ENCODE results near the gene RAB25. TPM values are rescaled to one million over a fixed set of nuclear protein-coding genes. Genes with fewer than 3 reads are reported as not detected.

RAB25 gene
- total RNA-seq, 1 donor from 2014 or later: not detected

- no peak overlapping the region for H3K27ac Mint-ChIP-seq (ENCODE audit: unreplicated experiment)
- TF ChIP-seq CTCF (IDR thresholded peaks at IDR 0.05; ENCODE audit: partially characterized antibody, unreplicated experiment): no peak
- no peaks in the 10 kb centered on the region for H3K36me3 Mint-ChIP-seq (ENCODE audit: unreplicated experiment)
- H3K4me3 Mint-ChIP-seq (ENCODE audit: unreplicated experiment): no peak overlapping the region
- H3K4me1 Mint-ChIP-seq (ENCODE audit: low read depth, unreplicated experiment): peaks cover 10% of the 10 kb centered on the region
- H3K9me3 Mint-ChIP-seq (ENCODE audit: unreplicated experiment): peaks cover 6% of the 10 kb centered on the region
- peaks cover 7% of the 10 kb centered on the region for H3K27me3 Mint-ChIP-seq (ENCODE audit: unreplicated experiment)
- no peak for DNase-seq
Observed at GRCh38 chr1:156111355-156111962, 50.5 kb downstream of the RAB25 start.

GRCh38 chr1:156112276-156113137, 51.5 kb downstream of the RAB25 start:
- no peak for TF ChIP-seq CTCF (IDR thresholded peaks at IDR 0.05; ENCODE audit: partially characterized antibody, unreplicated experiment)
- Mint-ChIP-seq H3K9me3 (ENCODE audit: unreplicated experiment) (peaks cover 3% of the 10 kb centered on the region), H3K27ac (ENCODE audit: unreplicated experiment) (no peak overlapping the region), H3K4me1 (ENCODE audit: low read depth, unreplicated experiment) (peaks cover 8% of the 10 kb centered on the region), H3K36me3 (ENCODE audit: unreplicated experiment) (no peaks in the 10 kb centered on the region), H3K4me3 (ENCODE audit: unreplicated experiment) (no peak overlapping the region), H3K27me3 (ENCODE audit: unreplicated experiment) (peaks cover 9% of the 10 kb centered on the region)
- no peak for DNase-seq

GRCh38 chr1:156113282-156113950, 52.5 kb downstream of the RAB25 start:
- no peak for DNase-seq
- peaks cover 10% of the 10 kb centered on the region for H3K4me1 Mint-ChIP-seq (ENCODE audit: low read depth, unreplicated experiment)
- TF ChIP-seq CTCF (IDR thresholded peaks at IDR 0.05; ENCODE audit: partially characterized antibody, unreplicated experiment): no peak
- H3K4me3 Mint-ChIP-seq (ENCODE audit: unreplicated experiment): peak overlapping the region; percentile 22
- peak overlapping the region; percentile 19 for H3K27ac Mint-ChIP-seq (ENCODE audit: unreplicated experiment)
- H3K9me3 Mint-ChIP-seq (ENCODE audit: unreplicated experiment): peaks cover 3% of the 10 kb centered on the region
- H3K27me3 Mint-ChIP-seq (ENCODE audit: unreplicated experiment): peaks cover 9% of the 10 kb centered on the region
- H3K36me3 Mint-ChIP-seq (ENCODE audit: unreplicated experiment): no peaks in the 10 kb centered on the region

- no peak for TF ChIP-seq CTCF (IDR thresholded peaks at IDR 0.05; ENCODE audit: partially characterized antibody, unreplicated experiment)
- Mint-ChIP-seq H3K9me3 (ENCODE audit: unreplicated experiment) (peaks cover 3% of the 10 kb centered on the region), H3K27ac (ENCODE audit: unreplicated experiment) (peak within 1 kb of the TSS; percentile 19), H3K27me3 (ENCODE audit: unreplicated experiment) (peaks cover 8% of the 10 kb centered on the region), H3K4me1 (ENCODE audit: low read depth, unreplicated experiment) (peaks cover 12% of the 10 kb centered on the region), H3K36me3 (ENCODE audit: unreplicated experiment) (no peaks in the 10 kb centered on the region), H3K4me3 (ENCODE audit: unreplicated experiment) (peak within 1 kb of the TSS; percentile 85)
- peak; percentile 49 for DNase-seq
Observed at GRCh38 chr1:156114101-156114918, 53.4 kb downstream of the RAB25 start, which contains the start of gene LMNA. TSS of gene LMNA (plus strand) at chr1:156114711. CDS start at chr1:156114919, 208 bp downstream.
